Left renal pelvis (tissue), 4 donors: ENCODE data around the gene IGLL1. TPM values are rescaled to one million over a fixed set of nuclear protein-coding genes. Genes with fewer than 3 reads are reported as not detected.

Source experiments
- DNase-seq, 4 donors: peaks; one replicate each; pipeline ENCODE4 v3.0.0-alpha.2; 2013; ENCODE audit warnings: low read depth in 4 of 4, low spot score in 3 of 4
- polyA plus RNA-seq, 4 donors: library from polyadenylated mRNA; unstranded; fragments of 120-200 nt; gene quantifications; one replicate each; pipeline ENCODE4 v1.2.1, GENCODE V29; 2013; ENCODE audit not compliant: insufficient read length in 4 of 4

Gene IGLL1
- polyA plus RNA-seq, 4 donors = 0.39 to 1.6 (median 1.0) TPM

GRCh38 chr22:23531283-23531956 is 48.7 kb downstream of the IGLL1 start:
- DNase-seq = no peak

GRCh38 chr22:23530766-23531282 is 49.3 kb downstream of the IGLL1 start:
- no peak for DNase-seq

- no peak for DNase-seq
These were observed 50.0 kb downstream of the IGLL1 start for GRCh38 chr22:23530106-23530505.

GRCh38 chr22:23529166-23530103 is 50.7 kb downstream of the IGLL1 start:
- no peak for DNase-seq

- no peak for DNase-seq
These were observed 51.9 kb downstream of the IGLL1 start for GRCh38 chr22:23527971-23528740.

GRCh38 chr22:23526596-23527316 is 53.3 kb downstream of the IGLL1 start:
- DNase-seq = no peak

GRCh38 chr22:23525510-23525909 is 54.6 kb downstream of the IGLL1 start:
- no peak for DNase-seq

GRCh38 chr22:23524226-23524625 is 55.9 kb downstream of the IGLL1 start:
- DNase-seq = no peak

GRCh38 chr22:23523713-23524112 is 56.4 kb downstream of the IGLL1 start:
- DNase-seq = no peak

Other genes starting within 250 kb of the IGLL1 start
- gene DRICH1, start 52.0 kb upstream of the IGLL1 start, polyA plus RNA-seq = 1 to 10 TPM in 3 of 4 donors, under 1 TPM in 1; 0.75 to 3.7 (median 2.0) TPM
- gene RGL4, start 110.7 kb upstream of the IGLL1 start, polyA plus RNA-seq = 1 to 10 TPM; 1.8 to 4.7 (median 2.6) TPM
- gene ZNF70, start 170.8 kb upstream of the IGLL1 start, polyA plus RNA-seq = 1 to 10 TPM; 5.6 to 8.1 (median 7.3) TPM
- under 1 TPM; 0.56 to 0.89 (median 0.73) TPM for gene VPREB3, start 174.1 kb upstream of the IGLL1 start, polyA plus RNA-seq
- gene C22orf15, start 182.7 kb upstream of the IGLL1 start, polyA plus RNA-seq = 1 to 10 TPM; 1.9 to 3.1 (median 2.7) TPM
- 100 to 1,000 TPM in 1 of 4 donors, 10 to 100 TPM in 3; 15.5 to 114 (median 69.2) TPM for gene CHCHD10, start 187.7 kb upstream of the IGLL1 start, polyA plus RNA-seq
- gene MMP11, start 192.6 kb upstream of the IGLL1 start, polyA plus RNA-seq = 10 to 100 TPM; 15.2 to 80.6 (median 16.8) TPM
- 100 to 1,000 TPM; 162 to 205 (median 186) TPM for gene SMARCB1, start 206.7 kb upstream of the IGLL1 start, polyA plus RNA-seq